ENCODE measurements around the gene HECTD4.
A peak's percentile ranks its signal among the peaks of the same experiment; 100 is the strongest.
"Not testable (repeated sequence)": the region's sequence is repeated elsewhere in the genome, so short reads cannot be mapped to it uniquely, and the experiment has no call there.

Gene HECTD4

GRCh38 chr12:112381883-112382796 is at the start of gene HECTD4:
Gene HECTD4, minus strand, starts transcription at chr12:112382431. Its CDS starts 303 bp downstream, at chr12:112382128.
- peaks cover 42% of the 10 kb centered on the region for H3K4me1 Mint-ChIP-seq (ENCODE audit: low read depth)
- no peaks in the 10 kb centered on the region for H3K9me3 Mint-ChIP-seq
- peaks cover 13% of the 10 kb centered on the region for H3K36me3 Mint-ChIP-seq (ENCODE audit: low read depth)
- H3K27me3 Mint-ChIP-seq: no peaks in the 10 kb centered on the region
- H3K27ac Mint-ChIP-seq: peak within 1 kb of the TSS; percentile 95
- intact Hi-C loops (cut with micrococcal nuclease): loop anchor here (10.0 kb wide), 2 partner anchors 87 to 367 kb away; partner anchors contain the start of genes ERP29 and TMEM116
- H3K4me3 Mint-ChIP-seq: peak within 1 kb of the TSS; percentile 92

DNA sequence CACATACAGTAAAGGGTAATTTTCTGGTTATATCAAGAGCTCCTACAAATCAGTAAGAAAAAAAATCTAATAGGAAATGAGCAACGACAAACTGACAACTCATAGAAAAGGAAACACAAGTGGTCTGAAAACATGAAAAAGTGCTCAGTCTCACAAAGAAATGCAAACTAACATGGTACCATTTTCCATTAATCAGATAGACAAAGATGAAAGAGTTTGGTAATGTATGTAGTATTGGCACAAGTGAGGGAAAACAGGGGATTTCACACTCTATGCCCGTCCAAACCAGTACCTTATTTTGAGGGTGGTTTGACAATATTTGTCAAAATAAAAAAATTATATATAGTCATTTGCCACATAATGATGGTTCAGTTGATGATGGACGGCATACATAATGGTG is 49.7 kb upstream of the HECTD4 start:
- H3K27ac Mint-ChIP-seq: no peak overlapping the region
- intact Hi-C loops (cut with micrococcal nuclease): no loop called here
- H3K36me3 Mint-ChIP-seq (ENCODE audit: low read depth): peaks cover 19% of the 10 kb centered on the region
- no peaks in the 10 kb centered on the region for H3K27me3 Mint-ChIP-seq
- H3K4me3 Mint-ChIP-seq: no peak overlapping the region
- H3K4me1 Mint-ChIP-seq (ENCODE audit: low read depth): no peaks in the 10 kb centered on the region
- H3K9me3 Mint-ChIP-seq: no peaks in the 10 kb centered on the region

- Mint-ChIP-seq H3K4me3 (no peak overlapping the region), H3K27me3 (no peaks in the 10 kb centered on the region), H3K9me3 (no peaks in the 10 kb centered on the region), H3K27ac (no peak overlapping the region), H3K4me1 (ENCODE audit: low read depth) (no peaks in the 10 kb centered on the region), H3K36me3 (ENCODE audit: low read depth) (peaks cover 19% of the 10 kb centered on the region)
- intact Hi-C loops (cut with micrococcal nuclease): no loop called here
These were observed 48.7 kb upstream of the HECTD4 start for GRCh38 chr12:112430929-112431328.

GRCh38 chr12:112427760-112428159 is 45.5 kb upstream of the HECTD4 start:
- H3K27ac Mint-ChIP-seq: no peak overlapping the region
- H3K9me3 Mint-ChIP-seq: no peaks in the 10 kb centered on the region
- no peak overlapping the region for H3K4me3 Mint-ChIP-seq
- H3K36me3 Mint-ChIP-seq (ENCODE audit: low read depth): peaks cover 19% of the 10 kb centered on the region
- intact Hi-C loops (cut with micrococcal nuclease): no loop called here
- peaks cover 12% of the 10 kb centered on the region for H3K4me1 Mint-ChIP-seq (ENCODE audit: low read depth)
- H3K27me3 Mint-ChIP-seq: no peaks in the 10 kb centered on the region

DNA sequence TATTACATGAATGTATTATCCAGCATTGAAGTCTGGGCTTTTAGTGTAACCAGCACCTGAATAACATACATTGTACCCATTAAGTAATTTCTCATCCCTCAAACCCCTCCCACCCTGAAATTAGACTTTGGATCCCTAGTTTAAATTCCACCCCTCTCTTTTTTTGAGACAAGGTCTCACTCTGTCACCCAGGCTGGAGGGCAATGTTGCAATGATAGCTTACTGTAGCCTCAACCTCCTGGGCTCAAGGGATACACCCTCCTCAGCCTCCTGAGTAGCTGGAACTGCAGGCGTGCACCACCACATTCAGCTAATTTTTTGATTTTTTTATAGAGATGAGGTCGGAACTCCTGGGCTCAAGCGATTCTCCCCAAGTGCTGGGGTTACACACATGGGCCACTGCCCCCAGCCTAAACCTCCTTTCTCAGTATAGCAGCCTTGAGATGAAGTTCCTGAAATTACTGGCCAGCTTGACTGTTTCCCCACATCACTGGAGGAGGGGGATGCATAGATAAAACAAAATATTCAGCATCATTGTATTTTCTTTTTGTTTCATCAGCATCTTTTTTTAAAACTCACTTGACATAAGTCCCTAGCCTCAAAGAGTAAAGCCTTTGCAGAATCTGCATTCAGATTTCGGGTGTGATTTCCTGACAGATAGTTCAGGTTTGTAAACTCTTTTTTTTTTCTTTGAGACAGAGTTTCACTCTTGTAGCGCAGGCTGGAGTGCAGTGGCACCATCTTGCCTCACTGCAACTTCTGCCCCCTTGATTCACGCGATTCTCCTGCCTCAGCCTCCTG is 43.6 kb upstream of the HECTD4 start:
- Mint-ChIP-seq H3K9me3 (no peaks in the 10 kb centered on the region), H3K4me3 (no peak overlapping the region), H3K27ac (no peak overlapping the region), H3K27me3 (no peaks in the 10 kb centered on the region), H3K4me1 (ENCODE audit: low read depth) (peaks cover 21% of the 10 kb centered on the region), H3K36me3 (ENCODE audit: low read depth) (peaks cover 9% of the 10 kb centered on the region)
- intact Hi-C loops (cut with micrococcal nuclease): no loop called here

DNA sequence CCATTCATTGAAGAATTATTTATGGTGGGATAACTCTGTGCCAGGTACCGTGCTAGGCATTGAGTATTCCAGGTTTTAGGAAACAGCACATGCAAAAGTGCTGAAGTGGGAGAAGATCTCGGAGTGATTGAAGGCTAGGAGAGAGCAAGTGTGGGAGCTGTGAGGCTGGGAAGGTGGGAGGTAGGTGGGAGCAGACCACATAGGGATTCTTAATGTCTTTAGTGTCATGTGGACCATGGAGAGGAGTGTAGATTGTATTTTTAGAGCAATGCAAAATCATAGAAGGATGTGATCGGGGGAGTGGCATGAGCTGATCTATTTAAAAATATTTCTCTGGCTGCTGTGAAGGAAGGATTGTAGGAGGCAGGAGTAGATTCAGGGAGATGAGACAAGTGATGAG is 41.9 kb upstream of the HECTD4 start:
- Mint-ChIP-seq H3K4me3 (no peak overlapping the region), H3K9me3 (no peaks in the 10 kb centered on the region), H3K4me1 (ENCODE audit: low read depth) (peaks cover 37% of the 10 kb centered on the region), H3K27ac (no peak overlapping the region), H3K36me3 (ENCODE audit: low read depth) (peaks cover 9% of the 10 kb centered on the region), H3K27me3 (no peaks in the 10 kb centered on the region)
- intact Hi-C loops (cut with micrococcal nuclease): no loop called here

DNA sequence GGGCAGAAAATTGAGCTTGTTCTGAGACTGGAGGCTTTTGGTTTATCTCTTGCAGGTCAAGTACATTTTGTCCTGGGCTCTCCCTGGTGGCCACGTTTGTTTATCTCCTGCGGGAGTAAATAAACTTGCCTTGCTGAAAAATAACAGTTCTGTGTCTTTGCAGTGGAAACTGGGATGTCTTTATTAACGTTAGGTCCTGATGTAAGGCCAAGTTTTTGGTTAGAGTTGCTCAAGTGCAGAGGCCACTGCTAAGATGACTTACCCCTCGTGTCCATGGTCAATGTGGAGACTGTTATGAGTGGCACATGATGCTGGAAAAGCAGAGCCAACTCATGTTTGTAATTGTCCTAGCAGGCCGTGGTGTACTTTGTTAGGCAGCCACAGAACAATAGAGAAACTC is 40.3 kb upstream of the HECTD4 start:
- H3K27me3 Mint-ChIP-seq: no peaks in the 10 kb centered on the region
- peaks cover 43% of the 10 kb centered on the region for H3K4me1 Mint-ChIP-seq (ENCODE audit: low read depth)
- no peak overlapping the region for H3K4me3 Mint-ChIP-seq
- H3K27ac Mint-ChIP-seq: no peak overlapping the region
- intact Hi-C loops (cut with micrococcal nuclease): no loop called here
- H3K36me3 Mint-ChIP-seq (ENCODE audit: low read depth): peaks cover 6% of the 10 kb centered on the region
- H3K9me3 Mint-ChIP-seq: no peaks in the 10 kb centered on the region

DNA sequence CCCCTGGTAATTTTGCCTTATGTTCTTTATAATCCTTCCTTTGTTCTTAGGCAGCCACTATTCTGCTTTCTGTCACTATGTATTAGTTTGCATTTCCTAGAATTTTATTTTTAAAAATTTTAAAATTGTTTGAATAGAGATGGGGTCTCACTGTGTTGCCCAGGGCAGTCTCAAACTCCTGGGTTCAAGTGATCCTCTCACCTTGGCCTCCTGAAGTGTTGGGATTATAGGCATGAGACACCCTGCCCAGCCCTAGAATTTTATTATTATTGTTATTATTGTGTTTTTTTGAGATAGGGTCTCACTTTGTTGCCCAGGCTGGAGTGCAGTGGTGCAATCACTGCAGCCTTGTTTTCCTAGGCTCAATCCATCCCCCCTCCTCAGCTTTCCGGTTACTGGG is 39.1 kb upstream of the HECTD4 start:
- H3K36me3 Mint-ChIP-seq (ENCODE audit: low read depth): peaks cover 6% of the 10 kb centered on the region
- peaks cover 43% of the 10 kb centered on the region for H3K4me1 Mint-ChIP-seq (ENCODE audit: low read depth)
- no peak overlapping the region for H3K4me3 Mint-ChIP-seq
- no peaks in the 10 kb centered on the region for H3K27me3 Mint-ChIP-seq
- no peak overlapping the region for H3K27ac Mint-ChIP-seq
- intact Hi-C loops (cut with micrococcal nuclease): no loop called here
- H3K9me3 Mint-ChIP-seq: no peaks in the 10 kb centered on the region

DNA sequence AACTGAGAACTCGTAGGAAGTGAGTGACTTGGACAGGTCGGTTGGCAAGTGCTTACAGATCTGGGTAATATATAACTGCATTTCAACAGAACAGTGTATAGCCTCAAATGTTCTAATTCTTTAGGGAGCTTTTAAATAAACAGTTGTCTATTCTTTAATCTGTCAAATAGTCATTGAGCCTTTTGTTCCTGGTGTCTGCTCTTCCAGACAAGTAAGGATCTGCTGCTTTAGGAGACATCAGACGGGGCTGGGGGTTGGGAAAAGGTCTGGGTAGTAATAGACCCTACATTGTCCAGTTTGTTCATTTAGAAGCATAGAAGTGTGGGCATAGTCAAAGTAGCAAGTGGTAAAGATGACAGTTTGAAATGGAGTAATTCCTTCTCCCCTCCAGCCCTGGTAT is 38.5 kb upstream of the HECTD4 start:
- peaks cover 43% of the 10 kb centered on the region for H3K4me1 Mint-ChIP-seq (ENCODE audit: low read depth)
- H3K9me3 Mint-ChIP-seq: no peaks in the 10 kb centered on the region
- H3K4me3 Mint-ChIP-seq: no peak overlapping the region
- H3K27me3 Mint-ChIP-seq: no peaks in the 10 kb centered on the region
- H3K27ac Mint-ChIP-seq: no peak overlapping the region
- intact Hi-C loops (cut with micrococcal nuclease): no loop called here
- peaks cover 6% of the 10 kb centered on the region for H3K36me3 Mint-ChIP-seq (ENCODE audit: low read depth)

DNA sequence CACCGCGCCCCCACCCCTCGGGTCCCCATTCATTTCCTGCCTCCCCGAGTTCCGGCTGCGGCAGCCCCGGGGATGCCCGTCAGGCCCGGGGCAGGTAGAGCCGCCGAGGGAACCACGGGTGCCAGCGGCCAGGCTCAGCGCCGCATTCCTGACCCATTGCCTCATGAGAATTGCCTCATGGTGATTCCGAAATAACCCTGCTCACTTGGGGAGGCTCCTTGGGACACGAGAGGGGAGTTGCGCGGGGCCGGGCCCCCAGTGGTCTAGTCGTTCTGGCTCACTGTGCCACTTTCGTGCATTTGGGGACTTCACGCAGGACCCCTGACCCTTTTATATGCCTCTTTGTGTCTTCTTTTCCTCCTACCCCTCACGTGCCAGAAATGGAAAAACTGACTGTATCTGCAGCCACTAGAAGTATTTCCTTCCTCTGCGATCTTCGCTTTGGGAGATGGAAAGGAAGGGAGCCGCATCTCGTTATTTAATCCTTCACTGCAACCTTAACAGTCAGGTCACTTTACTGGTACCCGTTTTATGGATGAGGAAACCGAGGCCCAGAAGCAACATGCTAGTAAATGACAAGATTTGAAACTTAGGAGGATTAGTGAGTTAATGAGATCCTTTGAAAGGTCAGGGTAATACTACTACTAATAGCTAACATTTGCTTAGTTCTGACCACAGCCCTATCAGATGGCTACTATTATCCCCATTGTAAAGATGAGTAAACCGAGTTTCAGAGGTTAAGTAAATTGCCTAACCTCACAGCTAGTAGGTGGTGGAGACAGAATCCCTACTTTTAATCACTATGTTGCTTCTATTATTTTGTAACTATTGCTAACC is 37.3 kb upstream of the HECTD4 start:
- Mint-ChIP-seq H3K36me3 (ENCODE audit: low read depth) (peaks cover 6% of the 10 kb centered on the region), H3K27me3 (no peaks in the 10 kb centered on the region), H3K9me3 (no peaks in the 10 kb centered on the region), H3K4me3 (peak overlapping the region; percentile 85), H3K4me1 (ENCODE audit: low read depth) (peaks cover 38% of the 10 kb centered on the region), H3K27ac (peak overlapping the region; percentile 97)
- intact Hi-C loops (cut with micrococcal nuclease): no loop called here

DNA sequence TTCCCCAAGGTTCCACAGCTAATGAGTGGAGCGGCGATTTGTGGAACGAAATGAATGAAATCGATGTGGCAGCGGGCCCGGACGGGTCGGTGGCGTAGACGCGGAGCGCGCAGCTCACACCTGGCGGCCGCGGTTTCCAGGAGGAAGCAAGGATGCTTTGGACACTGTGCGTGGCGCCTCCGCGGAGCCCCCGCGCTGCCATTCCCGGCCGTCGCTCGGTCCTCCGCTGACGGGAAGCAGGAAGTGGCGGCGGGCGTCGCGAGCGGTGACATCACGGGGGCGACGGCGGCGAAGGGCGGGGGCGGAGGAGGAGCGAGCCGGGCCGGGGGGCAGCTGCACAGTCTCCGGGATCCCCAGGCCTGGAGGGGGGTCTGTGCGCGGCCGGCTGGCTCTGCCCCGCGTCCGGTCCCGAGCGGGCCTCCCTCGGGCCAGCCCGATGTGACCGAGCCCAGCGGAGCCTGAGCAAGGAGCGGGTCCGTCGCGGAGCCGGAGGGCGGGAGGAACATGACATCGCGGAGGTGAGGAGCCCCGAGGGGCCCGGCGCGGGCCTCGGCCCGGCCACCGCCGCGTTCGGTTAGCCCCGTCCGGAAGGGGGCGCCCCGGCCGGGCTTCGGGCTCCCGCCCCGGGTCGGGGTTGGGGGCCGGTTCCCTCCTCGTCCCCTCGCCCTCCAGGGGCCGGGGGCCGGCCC is 36.5 kb upstream of the HECTD4 start, which contains the start of gene PTPN11:
PTPN11 (plus strand) TSS at position 340 of the 689 bp plus-strand sequence; CDS start at position 505, 165 bp downstream.
- Mint-ChIP-seq H3K4me3 (peak within 1 kb of the TSS; percentile 85), H3K27ac (peak within 1 kb of the TSS; percentile 97), H3K36me3 (ENCODE audit: low read depth) (peaks cover 6% of the 10 kb centered on the region), H3K9me3 (no peaks in the 10 kb centered on the region), H3K4me1 (ENCODE audit: low read depth) (peaks cover 31% of the 10 kb centered on the region), H3K27me3 (no peaks in the 10 kb centered on the region)
- intact Hi-C loops (cut with micrococcal nuclease): no loop called here

DNA sequence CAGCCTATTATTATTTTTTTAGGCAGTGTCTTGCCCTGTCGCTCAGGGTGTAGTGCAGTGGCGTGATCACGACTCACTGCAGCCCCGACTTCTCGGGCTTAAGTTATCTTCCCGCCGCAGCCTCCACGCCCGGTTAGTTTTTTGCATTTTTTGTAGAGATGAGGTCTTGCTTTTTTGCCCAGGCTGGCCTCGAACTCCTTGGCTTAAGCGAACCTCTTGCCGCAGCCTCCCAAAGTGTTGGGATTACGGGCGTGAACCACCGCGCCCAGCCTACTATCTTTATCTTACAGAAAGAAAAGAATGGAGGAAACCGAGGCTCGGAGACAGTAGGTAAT is 36.0 kb upstream of the HECTD4 start:
- intact Hi-C loops (cut with micrococcal nuclease): no loop called here
- H3K4me3 Mint-ChIP-seq: peak overlapping the region; percentile 85

GRCh38 chr12:112415457-112415856 is 33.2 kb upstream of the HECTD4 start:
- H3K27ac Mint-ChIP-seq, H3K9me3 Mint-ChIP-seq: not testable (repeated sequence)

More for the DNA sequence above, 36.0 kb upstream of the HECTD4 start:
- no peaks in the 10 kb centered on the region for H3K9me3 Mint-ChIP-seq
- peak overlapping the region; percentile 97 for H3K27ac Mint-ChIP-seq
- H3K27me3 Mint-ChIP-seq: no peaks in the 10 kb centered on the region
- H3K36me3 Mint-ChIP-seq (ENCODE audit: low read depth): peaks cover 6% of the 10 kb centered on the region
- peaks cover 31% of the 10 kb centered on the region for H3K4me1 Mint-ChIP-seq (ENCODE audit: low read depth)

More at GRCh38 chr12:112415457-112415856, 33.2 kb upstream of the HECTD4 start:
- H3K36me3 Mint-ChIP-seq (ENCODE audit: low read depth); intact Hi-C loops (cut with micrococcal nuclease); H3K4me3 Mint-ChIP-seq; H3K27me3 Mint-ChIP-seq: not testable (repeated sequence)
- peaks cover 23% of the 10 kb centered on the region for H3K4me1 Mint-ChIP-seq (ENCODE audit: low read depth)

All from dendritic cell treated with granulocyte-macrophage colony-stimulating factor and Interleukin-4, amounts not matched to agents 40 ng/mL and 50 ng/mL, for 4 days (primary cell).